GM18508 (cell line): ENCODE data around the gene KCNJ11.

Experiments
- ATAC-seq: cut with Tn5 transposase; IDR thresholded peaks from one replicate; pipeline ENCODE4 v1.9.1; 2021; ENCODE audit warnings: moderate number of reproducible peaks; ENCODE audit not compliant: insufficient read depth, unreplicated experiment

Gene KCNJ11

GRCh38 chr11:17410606-17411379 lies 22.3 kb upstream of the KCNJ11 start:
- no peak for ATAC-seq

GRCh38 chr11:17408641-17409040 lies 20.2 kb upstream of the KCNJ11 start:
- no peak for ATAC-seq

- no peak for ATAC-seq
Measured at GRCh38 chr11:17408026-17408425, 19.6 kb upstream of the KCNJ11 start.

GRCh38 chr11:17407575-17407974 lies 19.1 kb upstream of the KCNJ11 start:
- no peak for ATAC-seq

- no peak for ATAC-seq
Measured at GRCh38 chr11:17406818-17407149, 18.3 kb upstream of the KCNJ11 start.

- no peak for ATAC-seq
Measured at GRCh38 chr11:17406082-17406817, 17.8 kb upstream of the KCNJ11 start.

- ATAC-seq = no peak
Measured at GRCh38 chr11:17405232-17406005, 17.0 kb upstream of the KCNJ11 start.

GRCh38 chr11:17403980-17404759 lies 15.7 kb upstream of the KCNJ11 start:
- no peak for ATAC-seq

GRCh38 chr11:17402486-17402885 lies 14.0 kb upstream of the KCNJ11 start:
- no peak for ATAC-seq

GRCh38 chr11:17401841-17402240 lies 13.4 kb upstream of the KCNJ11 start:
- ATAC-seq = no peak

GRCh38 chr11:17401316-17401715 lies 12.9 kb upstream of the KCNJ11 start:
- ATAC-seq = no peak

GRCh38 chr11:17400048-17400775 lies 11.8 kb upstream of the KCNJ11 start:
- no peak for ATAC-seq

- no peak for ATAC-seq
Measured at GRCh38 chr11:17399236-17399635, 10.8 kb upstream of the KCNJ11 start.

- ATAC-seq = no peak
Measured at GRCh38 chr11:17397311-17398002, 9.0 kb upstream of the KCNJ11 start.

GRCh38 chr11:17396598-17397310 lies 8.3 kb upstream of the KCNJ11 start:
- no peak for ATAC-seq

- ATAC-seq = no peak
Measured at GRCh38 chr11:17395978-17396377, 7.5 kb upstream of the KCNJ11 start.

GRCh38 chr11:17395554-17395961 lies 7.1 kb upstream of the KCNJ11 start:
- ATAC-seq = no peak

GRCh38 chr11:17394743-17395390 lies 6.4 kb upstream of the KCNJ11 start:
- no peak for ATAC-seq
